Dermis lymphatic vessel endothelial cell (primary cell): ENCODE data around the gene TNPO1. TPM values are rescaled to one million over a fixed set of nuclear protein-coding genes. Genes with fewer than 3 reads are reported as not detected.

Experiments
- total RNA-seq: library from RNA; depleted of rRNA; stranded (reverse); fragments of >200 nt; gene quantifications from 2 replicates; pipeline ENCODE4 v1.2.1, GENCODE V29; 2014

Gene TNPO1
- total RNA-seq, result 341 and 359 TPM in 2 replicates

GRCh38 chr5:72816284-72817075, at the start of gene TNPO1:
TSS of gene TNPO1 (plus strand) at chr5:72816661. CDS start at chr5:72816738, 77 bp downstream.

DNA sequence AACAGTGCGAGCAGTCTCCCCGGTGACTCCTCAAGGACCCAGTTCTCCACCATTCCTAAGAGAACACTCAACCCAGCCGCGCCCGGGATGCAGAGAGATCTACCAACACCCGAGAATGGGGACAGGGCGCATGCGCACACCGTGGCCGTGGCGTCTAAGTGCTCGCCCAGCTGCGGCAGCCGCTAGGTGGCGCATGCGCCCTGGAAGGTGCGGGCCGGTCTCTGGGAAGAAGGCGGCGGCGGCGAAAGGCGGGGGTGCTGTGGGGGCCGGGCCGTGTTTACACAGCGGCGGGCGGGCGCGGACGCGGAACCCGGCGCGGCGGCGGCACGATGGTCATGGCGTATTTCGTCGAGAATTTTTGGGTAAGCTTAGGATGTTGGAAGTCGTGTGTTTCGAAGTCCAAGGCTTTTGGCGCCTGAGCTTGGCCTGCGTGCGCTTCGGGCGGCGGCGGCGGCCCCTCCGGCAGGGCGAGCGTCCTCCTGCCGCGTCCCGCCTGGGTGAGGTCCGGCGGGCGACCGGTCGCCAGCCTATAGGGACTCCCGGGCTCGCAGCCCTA, 139.4 kb downstream of the TNPO1 start, which contains the start of gene FCHO2:
FCHO2 (plus strand) TSS at position 274 of the 556 bp plus-strand sequence; CDS start at position 330, 56 bp downstream.

Other genes starting within 250 kb of the TNPO1 start
- 35.2 and 37.9 TPM in 2 replicates for gene FCHO2, start 139.4 kb downstream of the TNPO1 start, total RNA-seq